Activated CD4-positive, alpha-beta T cell treated with anti-CD3 and anti-CD28 coated beads for 36 hours (primary cell): Measurements from ENCODE around the gene RPTOR. TPM values are rescaled to one million over a fixed set of nuclear protein-coding genes. Genes with fewer than 3 reads are reported as not detected.

ENCODE experiments used
- ATAC-seq: fragments of 200-7000 bp; cut with Tn5 transposase; one replicate; pipeline ENCODE4 v1.10.0; 2021; ENCODE audit warnings: mild to moderate bottlenecking, moderate library complexity
- CTCF ChIA-PET: fragments of 350-600 bp; sonication (Branson Sonifier 250); formaldehyde crosslinking; loops from one replicate; lab custom pipeline; 2021; ENCODE audit warnings: antibody characterized with exemption; lab: Charles Lee
- POLR2A ChIA-PET: fragments of 350-600 bp; sonication (Branson Sonifier 250); formaldehyde crosslinking; loops from one replicate; lab custom pipeline; 2021; ENCODE audit warnings: antibody characterized with exemption, inconsistent platforms; lab: Charles Lee
- DNase-seq: peaks from one replicate; pipeline ENCODE4 v3.0.0-alpha.2; 2020
- H3K27ac Mint-ChIP-seq: one replicate; pipeline ENCODE4 v1.8.0; 2021; ENCODE audit warnings: mixed read lengths
- H3K27me3 Mint-ChIP-seq: one replicate; pipeline ENCODE4 v1.8.0; 2021; ENCODE audit warnings: mixed read lengths
- H3K36me3 Mint-ChIP-seq: one replicate; pipeline ENCODE4 v1.8.0; 2021; ENCODE audit warnings: low read depth, mixed read lengths
- H3K4me1 Mint-ChIP-seq: one replicate; pipeline ENCODE4 v1.8.0; 2021; ENCODE audit warnings: mixed read lengths
- H3K4me3 Mint-ChIP-seq: one replicate; pipeline ENCODE4 v1.8.0; 2021; ENCODE audit warnings: mild to moderate bottlenecking, moderate library complexity, mixed read lengths
- H3K9me3 Mint-ChIP-seq: one replicate; pipeline ENCODE4 v1.8.0; 2021; ENCODE audit warnings: low read depth, mixed read lengths
- intact Hi-C, 2 experiments: fragments of 100-400 bp; cut with DNase I in 1 of 2; cut with micrococcal nuclease in 1 of 2; formaldehyde crosslinking; loops; one replicate each; pipeline versions ENCODE4 v1.14.2 to v1.15.1; 2022 to 2024; cut with DNase I, micrococcal nuclease
- total RNA-seq, 2 experiments: library from RNA; stranded (reverse); gene quantifications; one replicate each; pipeline ENCODE4 v1.2.3, GENCODE V29; 2021

The RPTOR gene
- total RNA-seq, 2 experiments from 2014 or later, result 48.6 to 58.1 TPM

GRCh38 chr17:80964859-80965580 lies 420.4 kb downstream of the RPTOR start:
- intact Hi-C loops, result no loop called here

GRCh38 chr17:80965606-80966005 lies 421.0 kb downstream of the RPTOR start:
- H3K4me3 Mint-ChIP-seq, result no peak overlapping the region

More at GRCh38 chr17:80964859-80965580, 420.4 kb downstream of the RPTOR start:
- H3K9me3 Mint-ChIP-seq, result no peaks in the 10 kb centered on the region
- H3K4me1 Mint-ChIP-seq, result no peaks in the 10 kb centered on the region
- no peaks in the 10 kb centered on the region for H3K27me3 Mint-ChIP-seq
- CTCF ChIA-PET, result interaction anchor here (1.1 kb wide), 1 partner anchor 14 kb away, joined by 3 read pairs; no protein-coding TSS in a partner anchor
- H3K36me3 Mint-ChIP-seq, result peaks cover 9% of the 10 kb centered on the region
- POLR2A ChIA-PET, result no interaction called here
- no peak overlapping the region for H3K27ac Mint-ChIP-seq
- DNase-seq (no peak), ATAC-seq (no peak)
- no peak overlapping the region for H3K4me3 Mint-ChIP-seq

GRCh38 chr17:80967404-80967872 lies 422.8 kb downstream of the RPTOR start:
- no peak for ATAC-seq
- Mint-ChIP-seq H3K27ac (no peak overlapping the region), H3K27me3 (no peaks in the 10 kb centered on the region), H3K4me3 (no peak overlapping the region), H3K4me1 (peaks cover 5% of the 10 kb centered on the region), H3K36me3 (peaks cover 7% of the 10 kb centered on the region), H3K9me3 (no peaks in the 10 kb centered on the region)
- DNase-seq, result no peak
- ChIA-PET POLR2A (no interaction called here), CTCF (interaction anchor here (0.7 kb wide), 1 partner anchor 8 kb away, joined by 3 read pairs; no protein-coding TSS in a partner anchor)
- intact Hi-C loops, result no loop called here

More at GRCh38 chr17:80965606-80966005, 421.0 kb downstream of the RPTOR start:
- Mint-ChIP-seq H3K27me3 (no peaks in the 10 kb centered on the region), H3K36me3 (peaks cover 9% of the 10 kb centered on the region), H3K4me1 (peaks cover 5% of the 10 kb centered on the region), H3K9me3 (no peaks in the 10 kb centered on the region), H3K27ac (no peak overlapping the region)
- intact Hi-C loops, result no loop called here
- CTCF ChIA-PET, result interaction anchor here (0.6 to 1.1 kb wide), 2 partner anchors 14 to 543 kb away, joined by 3 read pairs; no protein-coding TSS in a partner anchor
- POLR2A ChIA-PET, result interaction anchor here (0.5 kb wide), 1 partner anchor 55 kb away, joined by 3 read pairs; no protein-coding TSS in a partner anchor
- ATAC-seq (no peak), DNase-seq (no peak)

GRCh38 chr17:80968602-80969029 lies 424.0 kb downstream of the RPTOR start:
- CTCF ChIA-PET, result no interaction called here
- intact Hi-C loops, result no loop called here

GRCh38 chr17:80969030-80969673 lies 424.5 kb downstream of the RPTOR start:
- ATAC-seq (no peak), DNase-seq (no peak)
- Mint-ChIP-seq H3K4me3 (no peak overlapping the region), H3K27me3 (no peaks in the 10 kb centered on the region), H3K36me3 (peaks cover 5% of the 10 kb centered on the region), H3K9me3 (no peaks in the 10 kb centered on the region), H3K27ac (no peak overlapping the region), H3K4me1 (peaks cover 5% of the 10 kb centered on the region)
- POLR2A ChIA-PET, result no interaction called here
- intact Hi-C loops, result no loop called here
- CTCF ChIA-PET, result no interaction called here

More at GRCh38 chr17:80968602-80969029, 424.0 kb downstream of the RPTOR start:
- Mint-ChIP-seq H3K4me3 (no peak overlapping the region), H3K27ac (no peak overlapping the region), H3K4me1 (peaks cover 5% of the 10 kb centered on the region), H3K27me3 (no peaks in the 10 kb centered on the region), H3K9me3 (no peaks in the 10 kb centered on the region), H3K36me3 (peaks cover 5% of the 10 kb centered on the region)
- ATAC-seq (no peak), DNase-seq (no peak)
- POLR2A ChIA-PET, result no interaction called here

- Mint-ChIP-seq H3K27ac (no peak overlapping the region), H3K9me3 (no peaks in the 10 kb centered on the region), H3K36me3 (peaks cover 4% of the 10 kb centered on the region), H3K4me1 (peaks cover 5% of the 10 kb centered on the region), H3K4me3 (no peak overlapping the region), H3K27me3 (peaks cover 2% of the 10 kb centered on the region)
- CTCF ChIA-PET, result interaction anchor here (0.6 to 1.0 kb wide), 2 partner anchors 539 to 543 kb away, joined by 3 to 5 read pairs; no protein-coding TSS in a partner anchor
- POLR2A ChIA-PET, result no interaction called here
- intact Hi-C loops, result loop anchor here in 1 of 2 experiments (1.0 kb wide), 1 partner anchor 542 kb away; no protein-coding TSS in a partner anchor
- DNase-seq (no peak), ATAC-seq (no peak)
Measured at GRCh38 chr17:80969674-80970043, 425.0 kb downstream of the RPTOR start.

GRCh38 chr17:80970044-80970761 lies 425.6 kb downstream of the RPTOR start:
- DNase-seq (peak; percentile 76), ATAC-seq (peak; percentile 73)
- intact Hi-C loops, result loop anchor here in 1 of 2 experiments (1.0 kb wide), 1 partner anchor 543 kb away; no protein-coding TSS in a partner anchor
- Mint-ChIP-seq H3K36me3 (peaks cover 3% of the 10 kb centered on the region), H3K27ac (no peak overlapping the region), H3K4me3 (no peak overlapping the region), H3K4me1 (peaks cover 5% of the 10 kb centered on the region), H3K9me3 (no peaks in the 10 kb centered on the region), H3K27me3 (peaks cover 4% of the 10 kb centered on the region)
- ChIA-PET CTCF (interaction anchor here (0.6 to 1.0 kb wide), 2 partner anchors 540 to 543 kb away, joined by 3 to 5 read pairs; no protein-coding TSS in a partner anchor), POLR2A (no interaction called here)

GRCh38 chr17:80970762-80971703 lies 426.4 kb downstream of the RPTOR start:
- CTCF ChIA-PET, result interaction anchor here (1.0 kb wide), 1 partner anchor 541 kb away, joined by 5 read pairs; no protein-coding TSS in a partner anchor
- H3K36me3 Mint-ChIP-seq, result no peaks in the 10 kb centered on the region
- H3K4me1 Mint-ChIP-seq, result peaks cover 5% of the 10 kb centered on the region
- intact Hi-C loops, result loop anchor here in 1 of 2 experiments (1.0 kb wide), 1 partner anchor 544 kb away; no protein-coding TSS in a partner anchor
- no peaks in the 10 kb centered on the region for H3K9me3 Mint-ChIP-seq
- POLR2A ChIA-PET, result no interaction called here
- H3K27me3 Mint-ChIP-seq, result peaks cover 4% of the 10 kb centered on the region
- no peak overlapping the region for H3K27ac Mint-ChIP-seq
- no peak overlapping the region for H3K4me3 Mint-ChIP-seq
- no peak for DNase-seq
- no peak for ATAC-seq

- Mint-ChIP-seq H3K36me3 (no peaks in the 10 kb centered on the region), H3K4me1 (peaks cover 5% of the 10 kb centered on the region), H3K27ac (no peak overlapping the region), H3K9me3 (no peaks in the 10 kb centered on the region), H3K4me3 (no peak overlapping the region), H3K27me3 (peaks cover 4% of the 10 kb centered on the region)
- no peak for DNase-seq
- ChIA-PET POLR2A (interaction anchor here (0.7 kb wide), 1 partner anchor 80 kb away, joined by 3 read pairs; no protein-coding TSS in a partner anchor), CTCF (no interaction called here)
- intact Hi-C loops, result no loop called here
- ATAC-seq, result no peak
Measured at GRCh38 chr17:80971704-80972304, 427.2 kb downstream of the RPTOR start.

- intact Hi-C loops, result no loop called here
- Mint-ChIP-seq H3K27ac (no peak overlapping the region), H3K4me3 (no peak overlapping the region), H3K27me3 (peaks cover 9% of the 10 kb centered on the region), H3K4me1 (peaks cover 9% of the 10 kb centered on the region), H3K9me3 (peaks cover 2% of the 10 kb centered on the region), H3K36me3 (no peaks in the 10 kb centered on the region)
- POLR2A ChIA-PET, result no interaction called here
- ATAC-seq (no peak), DNase-seq (no peak)
- CTCF ChIA-PET, result no interaction called here
Measured at GRCh38 chr17:80976701-80977100, 432.1 kb downstream of the RPTOR start.
